H1 (cell line): ENCODE data around the gene ILDR2. TPM values are rescaled to one million over a fixed set of nuclear protein-coding genes. Genes with fewer than 3 reads are reported as not detected.

Experiments used
- CEBPB ChIP-seq: IDR thresholded peaks from 2 replicates; pipeline ENCODE4 v1.6.1; 2012; ENCODE audit warnings: low read depth, low read length
- CHD2 ChIP-seq: IDR thresholded peaks from 2 replicates; pipeline ENCODE4 v1.6.1; 2012; ENCODE audit warnings: low read length, improper control_type of control experiment
- CREB1 ChIP-seq: IDR thresholded peaks from 2 replicates; pipeline ENCODE4 v1.6.1; 2012; ENCODE audit warnings: inconsistent platforms
- EGR1 ChIP-seq: IDR thresholded peaks from 2 replicates; pipeline ENCODE4 v1.6.1; 2011; ENCODE audit warnings: low read depth, low read length, borderline replicate concordance
- EP300 ChIP-seq, 2 experiments: IDR thresholded peaks; 1 replicate in 1 of 2; 2 replicates in 1 of 2; pipeline ENCODE4 v1.6.1; 2011 to 2012; ENCODE audit warnings: low read depth in 2 of 2, low read length in 2 of 2, mild to moderate bottlenecking in 2 of 2, borderline replicate concordance in 1 of 2, inconsistent platforms in 1 of 2, moderate library complexity in 1 of 2
- KDM5A ChIP-seq: fragments of 200-600 bp; IDR thresholded peaks from 2 replicates; pipeline ENCODE4 v1.7.1; 2012; ENCODE audit warnings: mild to moderate bottlenecking, low read length, inconsistent platforms, mixed read lengths
- SIN3A ChIP-seq, 2 experiments: IDR thresholded peaks in 1 of 2; conservative IDR thresholded peaks in 1 of 2; 2 replicates each; pipeline ENCODE4 v1.6.1; 2011 to 2012; ENCODE audit warnings: low read length in 2 of 2, improper control_type of control experiment in 1 of 2, low read depth in 1 of 2, mild to moderate bottlenecking in 1 of 2
- SP4 ChIP-seq: IDR thresholded peaks from 2 replicates; pipeline ENCODE4 v1.6.1; 2012; ENCODE audit warnings: low read length, inconsistent platforms
- polyA plus RNA-seq, 7 experiments: library from polyadenylated mRNA; depleted of rRNA in 3 of 7; stranded (reverse) in 5 of 7; unstranded in 2 of 7; fragments of >200 nt in 5 of 7; fragments of 200-250 nt in 2 of 7; gene quantifications; 1 replicate in 5 of 7; 2 replicates in 1 of 7; 4 replicates in 1 of 7; pipeline versions ENCODE4 v1.2.1 to v1.2.3, GENCODE V29; 2011 to 2013; ENCODE audit warnings: missing spikeins in 2 of 7, mixed read lengths in 2 of 7
- total RNA-seq: library from RNA; stranded (reverse); fragmentation: NEBNext Ultra II Directional; extraction: Animal tissue kit (Norgen Biotek cat#: 25700); gene quantifications from 2 replicates; pipeline ENCODE4 v1.2.1, GENCODE V29; 2021
- TF ChIP-seq, protein P1 (sequence below): IDR thresholded peaks from 2 replicates; pipeline ENCODE4 v1.6.1; 2011; ENCODE audit warnings: low read length, improper control_type of control experiment
- TF ChIP-seq, protein P2 (sequence below): IDR thresholded peaks from 2 replicates; pipeline ENCODE4 v1.6.1; 2012; ENCODE audit warnings: low read length, inconsistent platforms

The ILDR2 gene
- total and polyA plus RNA-seq, 2 of the 8 experiments (the other 6 are each of a cell fraction or from before 2014, with no cell fraction given): 0.85 to 0.86 TPM

DNA sequence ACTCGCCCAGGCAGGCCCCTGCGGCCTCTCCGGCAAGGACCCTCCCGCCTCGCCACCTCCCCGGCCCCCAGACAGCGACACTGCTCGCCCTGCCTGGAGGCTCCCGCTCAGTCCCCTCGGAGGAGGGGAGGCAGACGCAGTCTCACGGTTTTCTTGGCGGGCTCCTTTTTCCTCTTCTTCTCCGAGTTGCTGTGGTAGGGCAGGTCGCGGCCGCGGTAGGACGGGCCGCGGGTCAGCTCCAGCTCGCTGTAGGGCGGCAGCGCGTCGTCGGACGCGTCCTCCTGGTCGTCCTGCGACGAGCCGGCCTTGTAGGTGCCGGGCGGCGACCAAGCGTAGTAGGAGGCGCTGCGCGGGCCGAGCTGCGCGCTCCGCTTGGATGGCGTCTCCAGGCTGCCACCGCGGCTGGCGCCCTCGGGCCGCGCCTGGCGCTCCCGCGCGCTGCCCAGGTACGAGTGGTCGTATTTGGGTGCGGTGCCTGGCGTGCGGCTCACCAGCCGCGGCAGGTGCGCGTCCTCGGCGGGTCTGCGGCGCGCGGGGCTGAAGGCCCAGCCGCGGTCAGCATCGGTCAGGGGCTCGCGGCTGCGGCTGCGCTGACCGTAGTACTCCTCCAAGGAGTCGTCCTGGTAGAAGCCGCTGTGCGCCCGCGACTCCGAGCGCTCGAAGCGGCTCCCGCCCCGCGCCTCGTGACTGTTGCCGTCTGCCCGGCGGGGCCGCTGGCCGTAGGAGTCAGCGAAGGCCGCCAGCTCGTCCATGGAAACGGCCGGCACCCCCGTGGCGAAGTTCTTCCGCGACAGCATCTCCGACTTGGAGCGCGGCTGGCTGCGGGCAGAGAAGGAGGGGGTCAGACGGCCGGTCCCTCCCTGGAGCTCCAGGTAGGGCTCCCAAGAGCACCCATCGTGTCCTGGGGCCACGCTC is 54.5 kb downstream of the ILDR2 start (continued):
- TF ChIP-seq KDM5A: no peak
- TF ChIP-seq CHD2: no peak
- no peak for TF ChIP-seq EP300 (IDR thresholded peaks at IDR 0.05; ENCODE audit: borderline replicate concordance in 1 of 2, low read depth in 2 of 2, low read length in 2 of 2)
- no peak for TF ChIP-seq SP4
- TF ChIP-seq SIN3A (conservative IDR thresholded peaks at IDR 0.05 in 1 of 2, IDR thresholded peaks at IDR 0.05 in 1 of 2; ENCODE audit: low read depth in 1 of 2, low read length in 2 of 2): no peak
- TF ChIP-seq CREB1: no peak
- TF ChIP-seq, protein P1, sequence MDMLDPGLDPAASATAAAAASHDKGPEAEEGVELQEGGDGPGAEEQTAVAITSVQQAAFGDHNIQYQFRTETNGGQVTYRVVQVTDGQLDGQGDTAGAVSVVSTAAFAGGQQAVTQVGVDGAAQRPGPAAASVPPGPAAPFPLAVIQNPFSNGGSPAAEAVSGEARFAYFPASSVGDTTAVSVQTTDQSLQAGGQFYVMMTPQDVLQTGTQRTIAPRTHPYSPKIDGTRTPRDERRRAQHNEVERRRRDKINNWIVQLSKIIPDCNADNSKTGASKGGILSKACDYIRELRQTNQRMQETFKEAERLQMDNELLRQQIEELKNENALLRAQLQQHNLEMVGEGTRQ: no peak
- TF ChIP-seq CEBPB: no peak
- TF ChIP-seq EGR1: no peak
- TF ChIP-seq, protein P2, sequence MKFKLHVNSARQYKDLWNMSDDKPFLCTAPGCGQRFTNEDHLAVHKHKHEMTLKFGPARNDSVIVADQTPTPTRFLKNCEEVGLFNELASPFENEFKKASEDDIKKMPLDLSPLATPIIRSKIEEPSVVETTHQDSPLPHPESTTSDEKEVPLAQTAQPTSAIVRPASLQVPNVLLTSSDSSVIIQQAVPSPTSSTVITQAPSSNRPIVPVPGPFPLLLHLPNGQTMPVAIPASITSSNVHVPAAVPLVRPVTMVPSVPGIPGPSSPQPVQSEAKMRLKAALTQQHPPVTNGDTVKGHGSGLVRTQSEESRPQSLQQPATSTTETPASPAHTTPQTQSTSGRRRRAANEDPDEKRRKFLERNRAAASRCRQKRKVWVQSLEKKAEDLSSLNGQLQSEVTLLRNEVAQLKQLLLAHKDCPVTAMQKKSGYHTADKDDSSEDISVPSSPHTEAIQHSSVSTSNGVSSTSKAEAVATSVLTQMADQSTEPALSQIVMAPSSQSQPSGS: no peak
